IMR-90 (cell line): ENCODE data around the gene IL17RE. TPM values are rescaled to one million over a fixed set of nuclear protein-coding genes. Genes with fewer than 3 reads are reported as not detected.

Experiments
- ATAC-seq: fragments of 200-7000 bp; cut with Tn5 transposase; 2 replicates; pipeline ENCODE4 v1.9.1; 2020; ENCODE audit warnings: low read depth, mild to moderate bottlenecking, moderate library complexity
- BruUV-seq: library from RNA; stranded (reverse); fragments of 400-500 nt; replicated peaks from 2 replicates; lab custom pipeline; 2021; lab: Mats Ljungman, UMichigan
- CTCF ChIA-PET: fragments of 300-600 bp; formaldehyde crosslinking; extraction: SDS; loops from one replicate; lab custom pipeline; 2021; ENCODE audit warnings: antibody characterized with exemption; lab: Yijun Ruan, JAX
- POLR2A ChIA-PET: fragments of 300-600 bp; sonication (Branson Sonifier 250); formaldehyde crosslinking; loops from one replicate; lab custom pipeline; 2022; ENCODE audit warnings: antibody characterized with exemption; ENCODE audit not compliant: unreplicated experiment; lab: Charles Lee
- DNase-seq: peaks from one replicate; pipeline ENCODE4 v3.0.0; 2013
- H2AFZ ChIP-seq: replicated peaks from 2 replicates; pipeline ENCODE3; 2013; ENCODE audit warnings: low read length, mild to moderate bottlenecking; ENCODE audit not compliant: poor library complexity
- H2AK5ac ChIP-seq: 2 replicates; pipeline ENCODE4 v1.6.1; 2013; ENCODE audit warnings: low read depth, low read length, inconsistent platforms
- H2AK9ac ChIP-seq: replicated peaks from 2 replicates; pipeline ENCODE3; 2013; ENCODE audit warnings: mild to moderate bottlenecking, low read depth, low read length, moderate library complexity; ENCODE audit not compliant: poor library complexity
- H2BK120ac ChIP-seq: 2 replicates; pipeline ENCODE4 v1.6.1; 2013; ENCODE audit warnings: low read depth, low read length, inconsistent platforms
- H2BK15ac ChIP-seq: 3 replicates; pipeline ENCODE4 v1.6.1; 2013; ENCODE audit warnings: low read depth, low read length, inconsistent platforms
- H2BK20ac ChIP-seq: 2 replicates; pipeline ENCODE4 v1.6.1; 2013; ENCODE audit warnings: low read depth, mild to moderate bottlenecking, inconsistent platforms, low read length, moderate library complexity
- H2BK5ac ChIP-seq: 2 replicates; pipeline ENCODE4 v1.6.1; 2013; ENCODE audit warnings: mild to moderate bottlenecking, low read depth, low read length, inconsistent platforms; ENCODE audit not compliant: poor library complexity, severe bottlenecking
- H3K14ac ChIP-seq: replicated peaks from 2 replicates; pipeline ENCODE4 v1.6.1; 2013; ENCODE audit warnings: low read depth, low read length, inconsistent platforms
- H3K18ac ChIP-seq: 2 replicates; pipeline ENCODE4 v1.6.1; 2013; ENCODE audit warnings: low read depth, low read length, control low read depth
- H3K23ac ChIP-seq: 2 replicates; pipeline ENCODE4 v1.6.1; 2013; ENCODE audit warnings: low read depth, low read length, inconsistent platforms
- H3K27ac ChIP-seq: 2 replicates; pipeline ENCODE4 v1.5.1; 2013; ENCODE audit warnings: mild to moderate bottlenecking, control low read depth, low read length; ENCODE audit not compliant: insufficient read depth
- H3K27me3 ChIP-seq: 2 replicates; pipeline ENCODE4 v1.6.1; 2013; ENCODE audit warnings: low read length; ENCODE audit not compliant: control insufficient read depth, insufficient read depth
- H3K36me3 ChIP-seq: 2 replicates; pipeline ENCODE4 v1.6.1; 2013; ENCODE audit warnings: low read length, mixed read lengths; ENCODE audit not compliant: control insufficient read depth, insufficient read depth
- H3K4ac ChIP-seq: 2 replicates; pipeline ENCODE4 v1.6.1; 2013; ENCODE audit warnings: low read depth, low read length, inconsistent platforms
- H3K4me1 ChIP-seq: 2 replicates; pipeline ENCODE4 v1.6.1; 2013; ENCODE audit warnings: low read length, mixed read lengths; ENCODE audit not compliant: control insufficient read depth, insufficient read depth
- H3K4me2 ChIP-seq: 2 replicates; pipeline ENCODE4 v1.6.1; 2013; ENCODE audit warnings: low read depth, mild to moderate bottlenecking, control low read depth, low read length, moderate library complexity
- H3K4me3 ChIP-seq: 2 replicates; pipeline ENCODE4 v1.5.1; 2013; ENCODE audit warnings: low read depth, mild to moderate bottlenecking, control low read depth, low read length, moderate library complexity; ENCODE audit not compliant: insufficient read depth
- H3K56ac ChIP-seq: 2 replicates; pipeline ENCODE4 v1.6.1; 2013; ENCODE audit warnings: low read length, inconsistent platforms; ENCODE audit not compliant: insufficient read depth; ENCODE audit errors: extremely low read depth
- H3K79me1 ChIP-seq, 2 experiments: 2 replicates each; pipeline ENCODE4 v1.6.1; 2013; ENCODE audit warnings: low read length in 2 of 2, inconsistent platforms in 1 of 2, low read depth in 1 of 2
- H3K9ac ChIP-seq: 2 replicates; pipeline ENCODE4 v1.6.1; 2013; ENCODE audit warnings: low read depth, low read length, control low read depth
- H3K9me1 ChIP-seq: 2 replicates; pipeline ENCODE4 v1.6.1; 2013; ENCODE audit warnings: low read length, inconsistent platforms; ENCODE audit not compliant: insufficient read depth
- H3K9me3 ChIP-seq: 2 replicates; pipeline ENCODE4 v1.6.1; 2013; ENCODE audit warnings: low read length; ENCODE audit not compliant: control insufficient read depth, insufficient read depth
- H4K20me1 ChIP-seq: 2 replicates; pipeline ENCODE4 v1.6.1; 2013; ENCODE audit warnings: low read length, inconsistent platforms; ENCODE audit not compliant: insufficient read depth
- H4K5ac ChIP-seq: 2 replicates; pipeline ENCODE4 v1.6.1; 2013; ENCODE audit warnings: mild to moderate bottlenecking, low read depth, low read length, control low read depth
- H4K8ac ChIP-seq, 2 experiments: 2 replicates each; pipeline ENCODE4 v1.6.1; 2013; ENCODE audit warnings: low read depth in 2 of 2, low read length in 2 of 2, control low read depth in 1 of 2, inconsistent platforms in 1 of 2
- H4K91ac ChIP-seq: 2 replicates; pipeline ENCODE4 v1.6.1; 2013; ENCODE audit warnings: low read depth, low read length, inconsistent platforms; ENCODE audit not compliant: insufficient read depth
- BHLHE40 ChIP-seq: fragments of 150-350 bp; IDR thresholded peaks from 2 replicates; pipeline ENCODE4 v1.6.1; 2016; ENCODE audit warnings: mild to moderate bottlenecking, low read depth, low read length
- CHD1 ChIP-seq: IDR thresholded peaks from 2 replicates; pipeline ENCODE4 v1.6.1; 2012; ENCODE audit warnings: low read depth, low read length, improper control_type of control experiment
- CTCF ChIP-seq: conservative IDR thresholded peaks from 2 replicates; pipeline ENCODE4 v1.5.1; 2012; ENCODE audit warnings: mild to moderate bottlenecking, low read depth, low read length, improper control_type of control experiment
- ELK1 ChIP-seq: fragments of 150-350 bp; IDR thresholded peaks from 2 replicates; pipeline ENCODE4 v1.6.1; 2016; ENCODE audit warnings: low read depth, mild to moderate bottlenecking, low read length, moderate library complexity, borderline replicate concordance
- FOS ChIP-seq: fragments of 150-350 bp; IDR thresholded peaks from 2 replicates; pipeline ENCODE4 v1.6.1; 2016; ENCODE audit warnings: low read depth, low read length
- MAFK ChIP-seq: IDR thresholded peaks from 2 replicates; pipeline ENCODE4 v1.6.1; 2012; ENCODE audit warnings: low read depth, low read length, improper control_type of control experiment
- NFE2L2 ChIP-seq: fragments of 150-350 bp; IDR thresholded peaks from 2 replicates; pipeline ENCODE4 v1.6.1; 2016; ENCODE audit warnings: low read depth, mild to moderate bottlenecking, low read length
- POLR2A ChIP-seq: IDR thresholded peaks from 2 replicates; pipeline ENCODE4 v1.6.1; 2012; ENCODE audit warnings: mild to moderate bottlenecking, low read depth, low read length
- SMC3 ChIP-seq: fragments of 150-350 bp; IDR thresholded peaks from 2 replicates; pipeline ENCODE4 v1.6.1; 2016; ENCODE audit warnings: low read depth, mild to moderate bottlenecking, antibody characterized with exemption, low read length, moderate library complexity
- USF2 ChIP-seq: fragments of 150-350 bp; IDR thresholded peaks from 2 replicates; pipeline ENCODE4 v1.6.1; 2017; ENCODE audit warnings: mild to moderate bottlenecking, antibody characterized with exemption, low read length, low read depth
- WGBS, 2 experiments: methylation state at CpG; one replicate each; pipeline versions ENCODE4 v1.1.5 to v1.1.7; 2013; ENCODE audit warnings: missing lambda C conversion rate in 2 of 2; ENCODE audit not compliant: insufficient read length in 1 of 2; ENCODE audit errors: extremely low coverage in 2 of 2; 5-methylcytosine and 5-hydroxymethylcytosine counted together
- dilution Hi-C: fragments of 300-500 bp; cut with HindIII; formaldehyde crosslinking; loops from one replicate; pipeline ENCODE4 v1.14.3; 2018; ENCODE audit warnings: low sequenced_read_pairs; ENCODE audit not compliant: unreplicated experiment
- in situ Hi-C: fragments of 300-500 bp; cut with MboI; formaldehyde crosslinking; loops from 3 replicates; pipeline ENCODE4 v1.14.3; 2019; ENCODE audit warnings: low sequenced_read_pairs, inconsistent platforms, mixed read lengths
- intact Hi-C: fragments of 100-400 bp; cut with micrococcal nuclease; formaldehyde crosslinking; loops from 2 replicates; pipeline ENCODE4 v1.10.0; 2022
- polyA plus RNA-seq, 3 experiments: library from polyadenylated mRNA; depleted of rRNA; stranded (reverse); fragments of >200 nt; gene quantifications; 2 replicates each; pipeline ENCODE4 v1.2.3, GENCODE V29; 2012; ENCODE audit warnings: low replicate concordance in 1 of 3
- total RNA-seq: library from RNA; depleted of rRNA; stranded (reverse); fragments of >200 nt; gene quantifications from 2 replicates; pipeline ENCODE4 v1.2.3, GENCODE V29; 2012

IL17RE gene
- total and polyA plus RNA-seq, 2 of the 4 experiments (the other 2 are of a cell fraction) = 0.90 to 7.2 TPM

GRCh38 chr3:9859530-9860025 is 43.1 kb upstream of the IL17RE start:
- H4K20me1 ChIP-seq = no peaks in the 10 kb centered on the region
- H3K23ac ChIP-seq = no peak overlapping the region
- DNase-seq = no peak
- TF ChIP-seq ELK1 (no peak), USF2 (no peak), CHD1 (no peak), SMC3 (no peak), CTCF (no peak), POLR2A (no peak), BHLHE40 (no peak), MAFK (no peak), FOS (no peak), NFE2L2 (no peak)
- H3K4me3 ChIP-seq = no peak overlapping the region
- WGBS, 2 experiments = 74% methylated on average over 6 of the region's 12 CpGs; no CpG with 5 or more reads in 1 of the 2 experiments
- no peak overlapping the region for H4K91ac ChIP-seq
- no peak overlapping the region for H3K14ac ChIP-seq
- intact Hi-C loops (no loop called here), dilution Hi-C loops (no loop called here), in situ Hi-C loops (no loop called here)
- no peak overlapping the region for H2BK15ac ChIP-seq
- no peak overlapping the region for H2AK5ac ChIP-seq
- H3K79me1 ChIP-seq = no peaks in the 10 kb centered on the region
- ChIA-PET CTCF (no interaction called here), POLR2A (no interaction called here)
- no peak overlapping the region for H2AK9ac ChIP-seq
- peaks cover 4% of the 10 kb centered on the region for H3K4me1 ChIP-seq
- no peak overlapping the region for H3K27ac ChIP-seq
- H4K8ac ChIP-seq = no peak overlapping the region
- H3K4me2 ChIP-seq = no peak overlapping the region
- peaks cover 2% of the 10 kb centered on the region; the same call in 1 of the 2 replicates for H3K27me3 ChIP-seq
- no peak overlapping the region for H3K9ac ChIP-seq
- no peak overlapping the region for H2BK5ac ChIP-seq
- H2BK120ac ChIP-seq = no peak overlapping the region
- H2AFZ ChIP-seq = no peak overlapping the region
- no TSS peak for BruUV-seq
- H4K5ac ChIP-seq = no peak overlapping the region
- no peak overlapping the region for H3K18ac ChIP-seq
- no peaks in the 10 kb centered on the region for H3K9me3 ChIP-seq
- no peak overlapping the region for H2BK20ac ChIP-seq
- H3K9me1 ChIP-seq = 0 out of 2 replicates have a peak, but pooled peaks cover under 1% of the 10 kb centered on the region
- no peak for ATAC-seq
- no peak overlapping the region for H3K56ac ChIP-seq
- H3K36me3 ChIP-seq = no peaks in the 10 kb centered on the region
- H3K4ac ChIP-seq = no peak overlapping the region
